B cell (primary cell): ENCODE measurements around the gene CLSTN2. TPM values are rescaled to one million over a fixed set of nuclear protein-coding genes. Genes with fewer than 3 reads are reported as not detected.

Source experiments
- ATAC-seq: fragments of 200-7000 bp; cut with Tn5 transposase; one replicate; pipeline ENCODE4 v1.10.0; 2021; ENCODE audit warnings: low read depth, mild to moderate bottlenecking, moderate number of reproducible peaks, moderate library complexity
- CTCF ChIA-PET: fragments of 350-600 bp; sonication (Branson Sonifier 250); formaldehyde crosslinking; loops from one replicate; lab custom pipeline; 2021; ENCODE audit warnings: antibody characterized with exemption, inconsistent platforms; lab: Charles Lee
- POLR2A ChIA-PET: fragments of 350-600 bp; sonication (Branson Sonifier 250); formaldehyde crosslinking; loops from one replicate; lab custom pipeline; 2021; ENCODE audit warnings: antibody characterized with exemption; lab: Charles Lee
- DNase-seq: peaks from one replicate; pipeline ENCODE4 v3.0.0; 2013
- H2AFZ ChIP-seq: 2 replicates; pipeline ENCODE4 v1.6.1; 2012; ENCODE audit warnings: mild to moderate bottlenecking, low read depth, low read length; ENCODE audit not compliant: insufficient read depth, poor library complexity, severe bottlenecking
- H3K27ac ChIP-seq, 2 donors: 1 replicate in 1 of 2; 2 replicates in 1 of 2; pipeline ENCODE4 v1.5.1; 2012 to 2013; ENCODE audit warnings: low read length in 2 of 2, mild to moderate bottlenecking in 2 of 2, moderate library complexity in 1 of 2
- H3K27me3 ChIP-seq, 4 experiments: fragments of 200-600 bp in 1 of 4; sonication (generic) in 1 of 4; replicated peaks in 1 of 4; 1 replicate in 2 of 4; 2 replicates in 2 of 4; pipeline versions ENCODE4 v1.6.1 to v1.7.0; 2013 to 2016; ENCODE audit warnings: low read length in 3 of 4, mild to moderate bottlenecking in 2 of 4, mixed read lengths in 1 of 4, moderate library complexity in 1 of 4; ENCODE audit not compliant: insufficient read depth in 4 of 4, control insufficient read depth in 3 of 4; ENCODE audit errors: control extremely low read depth in 1 of 4
- H3K36me3 ChIP-seq, 2 experiments: replicated peaks in 1 of 2; 1 replicate in 1 of 2; 2 replicates in 1 of 2; pipeline versions ENCODE4 v1.6.1 to v1.7.1; 2013; ENCODE audit warnings: low read length in 1 of 2; ENCODE audit not compliant: insufficient read depth in 2 of 2, control insufficient read depth in 1 of 2; ENCODE audit errors: control extremely low read depth in 1 of 2, extremely low read depth in 1 of 2
- H3K4me1 ChIP-seq, 2 donors: fragments of 200-600 bp in 1 of 2; sonication (generic) in 1 of 2; 1 replicate in 1 of 2; 2 replicates in 1 of 2; pipeline versions ENCODE4 v1.5.1 to v1.6.1; 2013 to 2017; ENCODE audit warnings: low read length in 2 of 2; ENCODE audit not compliant: control insufficient read depth in 2 of 2, insufficient read depth in 2 of 2
- H3K4me2 ChIP-seq: replicated peaks from 2 replicates; pipeline ENCODE3; 2012; ENCODE audit warnings: mild to moderate bottlenecking, low read depth, low read length; ENCODE audit not compliant: poor library complexity, severe bottlenecking
- H3K4me3 ChIP-seq, 5 experiments: fragments of 200-600 bp in 1 of 5; sonication (generic) in 1 of 5; 1 replicate in 3 of 5; 2 replicates in 2 of 5; pipeline versions ENCODE4 v1.5.1 to v1.7.0; 2011 to 2016; ENCODE audit warnings: low read length in 4 of 5, mild to moderate bottlenecking in 4 of 5, low read depth in 2 of 5, control low read depth in 1 of 5, moderate library complexity in 1 of 5; ENCODE audit not compliant: insufficient read depth in 1 of 5; ENCODE audit errors: control extremely low read depth in 1 of 5, extremely low read depth in 1 of 5
- H3K79me2 ChIP-seq: fragments of 200-600 bp; sonication (generic); one replicate; pipeline ENCODE4 v1.6.0; 2016; ENCODE audit warnings: low read length; ENCODE audit not compliant: control insufficient read depth, insufficient read depth
- H3K9ac ChIP-seq: fragments of 200-600 bp; sonication (generic); 2 replicates; pipeline ENCODE4 v1.6.1; 2017; ENCODE audit warnings: mild to moderate bottlenecking, low read length, moderate library complexity
- H3K9me3 ChIP-seq, 3 donors: one replicate each; pipeline versions ENCODE4 v1.6.1 to v1.7.1; 2013; ENCODE audit warnings: low read length in 2 of 3; ENCODE audit not compliant: control insufficient read depth in 2 of 3, insufficient read depth in 1 of 3; ENCODE audit errors: control extremely low read depth in 1 of 3
- H4K20me1 ChIP-seq: 2 replicates; pipeline ENCODE4 v1.6.0; 2012; ENCODE audit warnings: mild to moderate bottlenecking, low read length; ENCODE audit not compliant: insufficient read depth, control insufficient read depth, poor library complexity, severe bottlenecking
- H3K27ac Mint-ChIP-seq: one replicate; pipeline ENCODE4 v1.8.0; 2021; ENCODE audit warnings: mixed read lengths
- H3K27me3 Mint-ChIP-seq: one replicate; pipeline ENCODE4 v1.8.0; 2021; ENCODE audit warnings: mixed read lengths
- H3K4me1 Mint-ChIP-seq: one replicate; pipeline ENCODE4 v1.8.0; 2021; ENCODE audit warnings: mixed read lengths
- H3K4me3 Mint-ChIP-seq: one replicate; pipeline ENCODE4 v1.8.0; 2021; ENCODE audit warnings: mixed read lengths
- H3K9me3 Mint-ChIP-seq: one replicate; pipeline ENCODE4 v1.8.0; 2022; ENCODE audit warnings: mixed read lengths; ENCODE audit not compliant: insufficient read depth
- EZH2 ChIP-seq: IDR thresholded peaks from 2 replicates; pipeline ENCODE4 v1.6.1; 2012; ENCODE audit warnings: borderline replicate concordance, low read depth, mild to moderate bottlenecking, moderate library complexity, low read length; ENCODE audit not compliant: insufficient read depth, poor library complexity, severe bottlenecking
- WGBS: methylation state at CpG from one replicate; pipeline ENCODE4 v1.1.5; 2013; ENCODE audit warnings: missing lambda C conversion rate; ENCODE audit not compliant: insufficient coverage; 5-methylcytosine and 5-hydroxymethylcytosine counted together
- intact Hi-C: fragments of 100-400 bp; cut with micrococcal nuclease; formaldehyde crosslinking; loops from one replicate; pipeline ENCODE4 v1.10.0; 2022
- polyA plus RNA-seq: library from polyadenylated mRNA; depleted of rRNA; stranded (reverse); fragments of >200 nt; gene quantifications from 2 replicates; pipeline ENCODE4 v1.2.3, GENCODE V29; 2012
- total RNA-seq, 2 donors: library from RNA; stranded (reverse); fragments of 120-200 nt in 1 of 2; gene quantifications; 1 replicate in 1 of 2; 2 replicates in 1 of 2; pipeline versions ENCODE4 v1.2.3 to v1.2.4, GENCODE V29; 2013 to 2022
- TF ChIP-seq, protein P1 (sequence below): fragments of 200-600 bp; IDR thresholded peaks from one replicate; pipeline ENCODE4 v1.8.0; 2022; ENCODE audit warnings: antibody characterized with exemption, mild to moderate bottlenecking

Gene CLSTN2
- total and polyA plus RNA-seq, 2 donors (not counting 1 experiment from before 2014, with no cell fraction given), result not detected

DNA sequence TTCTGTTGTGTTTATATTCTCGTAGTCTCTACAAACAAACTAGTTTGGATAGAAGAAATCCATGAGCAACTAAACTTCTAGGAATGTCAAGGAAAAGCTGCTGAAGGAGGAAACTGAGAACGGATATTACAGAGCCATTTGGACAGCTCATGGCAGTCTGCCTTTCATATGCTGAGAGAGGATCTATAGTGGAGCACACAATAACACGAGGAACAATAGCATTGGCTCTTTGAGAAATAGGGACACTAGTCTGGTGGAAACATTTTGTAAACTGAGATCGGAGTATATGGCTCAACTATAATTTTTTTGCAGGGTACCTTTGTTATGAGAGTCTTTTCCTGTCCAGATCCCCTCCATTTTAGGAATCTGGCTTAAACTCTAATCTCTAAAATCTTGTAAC is 200.5 kb downstream of the CLSTN2 start:
- Histone ChIP-seq H4K20me1 (no peaks in the 10 kb centered on the region), H3K4me3 (no peak overlapping the region), H3K9me3 (peaks cover 0 to 4% (median 0%) of the 10 kb centered on the region in 3 donors), H3K4me2 (no peak overlapping the region), H3K27ac (no peak overlapping the region), H3K9ac (no peak overlapping the region), H2AFZ (no peak overlapping the region), H3K36me3 (no peaks in the 10 kb centered on the region), H3K4me1 (no peaks in the 10 kb centered on the region), H3K79me2 (no peaks in the 10 kb centered on the region), H3K27me3 (no peaks in the 10 kb centered on the region)
- DNase-seq (no peak), ATAC-seq (no peak)
- intact Hi-C loops, result no loop called here
- H3K4me1 Mint-ChIP-seq, result no peaks in the 10 kb centered on the region
- H3K27me3 Mint-ChIP-seq, result peaks cover 4% of the 10 kb centered on the region
- ChIA-PET POLR2A (no interaction called here), CTCF (interaction anchor here (1.0 kb wide), 1 partner anchor 14 kb away, joined by 3 read pairs; no protein-coding TSS in a partner anchor)
- 43% methylated on average over 1 of the region's 4 CpGs for WGBS
- no peaks in the 10 kb centered on the region for H3K9me3 Mint-ChIP-seq
- TF ChIP-seq, protein P1, sequence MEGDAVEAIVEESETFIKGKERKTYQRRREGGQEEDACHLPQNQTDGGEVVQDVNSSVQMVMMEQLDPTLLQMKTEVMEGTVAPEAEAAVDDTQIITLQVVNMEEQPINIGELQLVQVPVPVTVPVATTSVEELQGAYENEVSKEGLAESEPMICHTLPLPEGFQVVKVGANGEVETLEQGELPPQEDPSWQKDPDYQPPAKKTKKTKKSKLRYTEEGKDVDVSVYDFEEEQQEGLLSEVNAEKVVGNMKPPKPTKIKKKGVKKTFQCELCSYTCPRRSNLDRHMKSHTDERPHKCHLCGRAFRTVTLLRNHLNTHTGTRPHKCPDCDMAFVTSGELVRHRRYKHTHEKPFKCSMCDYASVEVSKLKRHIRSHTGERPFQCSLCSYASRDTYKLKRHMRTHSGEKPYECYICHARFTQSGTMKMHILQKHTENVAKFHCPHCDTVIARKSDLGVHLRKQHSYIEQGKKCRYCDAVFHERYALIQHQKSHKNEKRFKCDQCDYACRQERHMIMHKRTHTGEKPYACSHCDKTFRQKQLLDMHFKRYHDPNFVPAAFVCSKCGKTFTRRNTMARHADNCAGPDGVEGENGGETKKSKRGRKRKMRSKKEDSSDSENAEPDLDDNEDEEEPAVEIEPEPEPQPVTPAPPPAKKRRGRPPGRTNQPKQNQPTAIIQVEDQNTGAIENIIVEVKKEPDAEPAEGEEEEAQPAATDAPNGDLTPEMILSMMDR, result no peak
- no peak for TF ChIP-seq EZH2
- no peak overlapping the region for H3K4me3 Mint-ChIP-seq
- H3K27ac Mint-ChIP-seq, result no peak overlapping the region

GRCh38 chr3:140143367-140144069 is 208.5 kb downstream of the CLSTN2 start:
- H4K20me1 ChIP-seq, result no peaks in the 10 kb centered on the region
- POLR2A ChIA-PET, result no interaction called here
- H3K4me1 ChIP-seq, result no peaks in the 10 kb centered on the region
- H3K9me3 Mint-ChIP-seq, result no peaks in the 10 kb centered on the region
- no peak overlapping the region for H3K4me2 ChIP-seq
- no peaks in the 10 kb centered on the region for H3K36me3 ChIP-seq
- H3K27me3 ChIP-seq, result no peaks in the 10 kb centered on the region
- H2AFZ ChIP-seq, result no peak overlapping the region
- peaks cover 2% of the 10 kb centered on the region for H3K27me3 Mint-ChIP-seq
- no peak overlapping the region for H3K4me3 ChIP-seq
- TF ChIP-seq, protein P1, result no peak
- no peak for TF ChIP-seq EZH2
- H3K9ac ChIP-seq, result no peak overlapping the region
- no CpG with 5 or more reads among the region's 5 CpGs for WGBS
- ATAC-seq (no peak), DNase-seq (no peak)
- H3K27ac Mint-ChIP-seq, result no peak overlapping the region
- peaks cover 0 to 4% (median 0%) of the 10 kb centered on the region in 3 donors for H3K9me3 ChIP-seq
- no peaks in the 10 kb centered on the region for H3K79me2 ChIP-seq
- no peak overlapping the region for H3K27ac ChIP-seq
- intact Hi-C loops, result no loop called here
- CTCF ChIA-PET, result no interaction called here
- H3K4me1 Mint-ChIP-seq, result no peaks in the 10 kb centered on the region
- no peak overlapping the region for H3K4me3 Mint-ChIP-seq
